Cardiac fibroblast (primary cell): ENCODE results near the gene FXYD6.

Experiments used
- DNase-seq, 2 donors: peaks; one replicate each; pipeline versions ENCODE4 v3.0.0 to v3.0.0-alpha.2; 2010; ENCODE audit warnings: low read depth in 2 of 2
- H3K4me3 ChIP-seq, 2 donors: replicated peaks in 1 of 2; 1 replicate in 1 of 2; 2 replicates in 1 of 2; pipeline ENCODE4 v1.5.1; 2011; ENCODE audit warnings: low read depth in 2 of 2, low read length in 2 of 2, mild to moderate bottlenecking in 2 of 2, moderate library complexity in 1 of 2
- TF ChIP-seq, protein P1 (sequence below): IDR thresholded peaks from one replicate; pipeline ENCODE4 v1.5.1; 2011; ENCODE audit warnings: low read depth, mild to moderate bottlenecking, low read length, inconsistent platforms

The FXYD6 gene

DNA sequence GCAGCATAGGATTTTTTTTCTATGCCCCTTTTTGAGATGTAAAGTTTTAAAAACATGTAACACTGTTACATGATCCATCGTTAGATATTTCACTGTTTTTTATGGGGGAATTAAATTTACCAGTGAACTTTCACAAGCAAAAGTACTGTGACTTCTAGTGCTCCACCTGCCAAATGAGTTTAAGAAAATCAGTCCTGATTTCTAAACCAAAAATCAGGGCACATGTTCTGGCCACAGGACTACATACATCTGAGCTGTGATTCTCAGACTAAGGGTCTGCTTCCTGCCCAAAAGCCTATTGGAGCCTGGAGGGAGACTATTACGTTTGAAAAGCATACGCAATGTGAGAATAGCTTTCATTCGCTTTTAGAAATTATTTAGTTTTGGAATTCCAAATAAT is 30.3 kb upstream of the FXYD6 start:
- TF ChIP-seq, protein P1, sequence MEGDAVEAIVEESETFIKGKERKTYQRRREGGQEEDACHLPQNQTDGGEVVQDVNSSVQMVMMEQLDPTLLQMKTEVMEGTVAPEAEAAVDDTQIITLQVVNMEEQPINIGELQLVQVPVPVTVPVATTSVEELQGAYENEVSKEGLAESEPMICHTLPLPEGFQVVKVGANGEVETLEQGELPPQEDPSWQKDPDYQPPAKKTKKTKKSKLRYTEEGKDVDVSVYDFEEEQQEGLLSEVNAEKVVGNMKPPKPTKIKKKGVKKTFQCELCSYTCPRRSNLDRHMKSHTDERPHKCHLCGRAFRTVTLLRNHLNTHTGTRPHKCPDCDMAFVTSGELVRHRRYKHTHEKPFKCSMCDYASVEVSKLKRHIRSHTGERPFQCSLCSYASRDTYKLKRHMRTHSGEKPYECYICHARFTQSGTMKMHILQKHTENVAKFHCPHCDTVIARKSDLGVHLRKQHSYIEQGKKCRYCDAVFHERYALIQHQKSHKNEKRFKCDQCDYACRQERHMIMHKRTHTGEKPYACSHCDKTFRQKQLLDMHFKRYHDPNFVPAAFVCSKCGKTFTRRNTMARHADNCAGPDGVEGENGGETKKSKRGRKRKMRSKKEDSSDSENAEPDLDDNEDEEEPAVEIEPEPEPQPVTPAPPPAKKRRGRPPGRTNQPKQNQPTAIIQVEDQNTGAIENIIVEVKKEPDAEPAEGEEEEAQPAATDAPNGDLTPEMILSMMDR = no peak
- H3K4me3 ChIP-seq = no peak overlapping the region
- DNase-seq = no peak

DNA sequence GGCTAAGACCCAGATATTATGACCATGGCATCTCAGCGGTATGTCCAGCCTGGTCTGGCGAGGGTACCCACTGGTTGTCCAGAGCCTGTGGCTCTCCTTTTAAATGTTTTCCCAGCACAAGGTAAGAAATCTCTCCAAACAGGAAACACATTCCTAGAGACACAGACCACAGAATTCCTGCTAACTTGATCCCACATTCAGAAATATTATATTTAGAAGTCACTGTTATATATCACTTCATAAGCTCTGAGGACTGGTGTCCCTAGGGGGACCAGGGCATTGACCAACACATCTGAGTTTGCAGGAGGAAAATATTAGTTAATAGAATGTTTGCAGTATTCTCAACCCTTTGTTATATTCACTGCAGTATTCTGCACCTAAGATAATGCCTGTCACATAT is 29.7 kb upstream of the FXYD6 start:
- DNase-seq = no peak
- TF ChIP-seq, protein P1 = no peak

GRCh38 chr11:117905524-117905923 is 29.1 kb upstream of the FXYD6 start:
- no peak for DNase-seq
- H3K4me3 ChIP-seq = no peak overlapping the region
- TF ChIP-seq, protein P1 = no peak

More for the DNA sequence above, 29.7 kb upstream of the FXYD6 start:
- H3K4me3 ChIP-seq = no peak overlapping the region

DNA sequence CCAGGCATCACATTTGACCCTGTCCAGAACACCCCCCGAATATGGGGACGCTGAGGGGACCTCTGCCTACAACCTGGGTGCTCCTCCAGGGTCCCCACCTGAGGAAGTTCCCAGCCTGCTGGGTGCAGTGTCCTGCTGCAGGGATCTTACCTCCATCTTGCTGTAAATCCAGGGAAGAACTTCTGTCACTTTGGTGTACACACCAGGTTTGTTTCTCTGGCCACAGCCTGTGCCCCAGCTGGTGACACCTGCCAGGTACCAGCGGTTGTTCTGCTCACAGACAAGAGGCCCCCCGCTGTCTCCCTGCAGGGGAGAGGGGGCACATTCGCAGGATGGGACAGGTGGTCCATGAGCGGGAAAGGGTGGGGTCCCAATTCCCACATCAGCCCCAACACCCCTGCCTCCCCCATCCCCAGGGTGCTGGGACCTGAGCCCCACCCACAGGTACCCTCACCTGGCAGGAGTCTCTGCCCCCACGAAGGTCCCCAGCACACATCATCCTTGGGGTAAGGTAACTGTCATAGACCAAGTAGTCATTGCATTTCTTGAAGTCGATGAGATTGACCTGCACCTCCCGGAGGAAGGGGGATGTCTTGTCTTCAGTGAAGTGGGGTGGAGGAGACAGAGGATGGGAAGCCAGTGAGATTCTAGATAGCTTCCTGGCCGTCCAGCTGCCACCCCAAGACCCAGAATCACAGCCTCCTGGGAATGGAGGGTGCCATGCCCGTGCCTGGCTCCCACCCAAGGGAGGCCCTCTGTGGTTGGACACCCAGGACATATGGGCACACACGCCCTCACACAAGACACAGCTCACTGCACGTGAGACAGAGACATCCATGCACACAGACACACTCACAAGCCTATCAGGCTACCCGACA is 27.3 kb upstream of the FXYD6 start:
- no peak overlapping the region for H3K4me3 ChIP-seq
- TF ChIP-seq, protein P1 = no peak
- DNase-seq = no peak

DNA sequence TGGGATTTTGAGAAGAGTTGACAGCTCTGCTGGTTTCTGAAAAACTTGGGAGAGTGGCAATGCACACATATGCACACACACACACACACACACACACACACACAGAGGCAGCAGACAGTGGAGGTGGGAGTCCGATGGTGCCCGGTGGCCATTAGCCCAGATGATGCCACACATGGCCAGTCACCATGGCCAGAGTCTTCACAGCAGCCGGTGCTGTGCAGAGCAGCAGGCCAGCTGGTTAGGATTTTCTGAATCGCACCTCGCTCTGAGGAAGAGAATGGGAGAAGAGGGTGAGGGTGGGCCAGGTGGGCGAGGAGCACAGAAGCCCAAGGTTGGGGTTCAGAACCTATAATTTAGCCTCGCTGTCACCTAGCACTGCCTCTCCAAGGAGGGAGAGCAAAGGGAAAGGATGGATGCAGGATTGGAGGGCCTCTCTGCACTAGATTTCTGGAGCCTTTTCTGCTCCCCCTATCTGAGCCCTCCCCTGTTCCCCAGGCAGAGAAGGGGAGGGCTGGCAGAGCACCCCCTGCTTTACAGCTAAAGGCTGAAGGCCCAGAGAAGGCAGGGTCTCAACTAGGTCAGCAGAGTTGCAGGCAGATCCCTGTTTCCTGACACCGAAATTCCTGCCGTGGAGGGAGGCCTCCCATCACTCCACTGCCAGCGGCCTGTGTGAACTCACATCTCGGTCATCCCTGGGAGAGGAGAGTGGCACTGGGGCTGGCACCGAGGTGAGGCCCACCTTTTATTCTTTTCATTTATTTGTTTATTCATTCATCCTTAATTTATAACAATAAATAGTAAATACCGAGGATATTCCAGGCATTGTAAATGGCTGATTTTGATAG is 25.8 kb upstream of the FXYD6 start:
- no peak overlapping the region for H3K4me3 ChIP-seq
- TF ChIP-seq, protein P1 = no peak
- DNase-seq = no peak

- TF ChIP-seq, protein P1 = no peak
These were observed 25.1 kb upstream of the FXYD6 start for GRCh38 chr11:117901601-117902000.

More at GRCh38 chr11:117901601-117902000, 25.1 kb upstream of the FXYD6 start:
- no peak for DNase-seq
- no peak overlapping the region for H3K4me3 ChIP-seq
